Measurements from ENCODE around the gene GREB1. TPM values are rescaled to one million over a fixed set of nuclear protein-coding genes. Genes with fewer than 3 reads are reported as not detected.

Gene GREB1
- total and polyA plus RNA-seq, 2 of the 13 experiments (the other 11 are each of a cell fraction or from before 2014, with no cell fraction given): 31.3 to 61.2 TPM

DNA sequence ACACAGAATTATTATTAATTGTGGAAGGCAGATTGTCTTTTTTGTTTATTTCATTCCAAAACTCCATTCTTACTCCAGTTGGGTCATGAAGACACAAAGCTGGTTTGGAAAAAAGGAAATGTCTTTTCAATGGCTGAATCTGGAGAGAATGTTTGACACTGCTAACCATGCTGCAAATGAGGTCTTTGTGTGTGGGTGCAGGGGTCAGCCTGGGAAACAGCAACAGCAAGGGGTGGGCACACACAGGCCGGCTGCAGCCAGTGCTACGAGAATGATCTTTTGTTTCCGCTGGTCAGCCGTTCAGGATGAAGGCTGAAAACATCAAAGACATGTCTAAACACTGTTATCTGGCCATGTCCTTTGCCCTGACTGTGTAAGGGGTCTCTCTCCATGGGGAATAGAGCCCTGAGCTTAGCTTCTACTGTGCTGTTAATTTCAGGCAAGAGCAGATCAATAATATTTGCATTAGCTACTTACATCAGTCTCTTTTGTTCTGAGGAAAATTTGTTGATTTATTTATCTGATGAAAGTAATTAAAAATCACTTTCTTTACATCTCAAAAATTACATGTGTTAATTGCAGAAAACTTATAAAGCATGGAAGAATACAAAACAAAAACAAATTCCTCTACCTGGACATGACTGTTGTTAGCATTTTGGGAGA lies 34.6 kb upstream of the GREB1 start (continued):
- TF ChIP-seq CENPBD1 (CRISPR knock-in tag; IDR thresholded peaks at IDR 0.05; ENCODE audit: borderline replicate concordance, low read depth) (no peak), RBM39 (IDR thresholded peaks at IDR 0.05; ENCODE audit: low read depth, low read length, poor library complexity, severe bottlenecking) (no peak), AKAP8 (CRISPR knock-in tag; IDR thresholded peaks at IDR 0.05) (peak; percentile 90; the same call in 1 of the 2 replicates), KDM5A (IDR thresholded peaks at IDR 0.05; ENCODE audit: borderline replicate concordance, low read length) (no peak; the same call in 1 of the 2 replicates), TRIM24 (CRISPR knock-in tag; IDR thresholded peaks at IDR 0.05) (no peak), ZNF205 (CRISPR knock-in tag; IDR thresholded peaks at IDR 0.05) (peak; percentile 82), KAT2B (IDR thresholded peaks at IDR 0.05; ENCODE audit: borderline replicate concordance, low read depth, low read length) (peak; percentile 28; the same call in 1 of the 2 replicates), NFKBIZ (CRISPR knock-in tag; IDR thresholded peaks at IDR 0.05) (peak; percentile 99), ZNF589 (CRISPR knock-in tag; conservative IDR thresholded peaks at IDR 0.05) (no peak), SAFB2 (CRISPR knock-in tag; IDR thresholded peaks at IDR 0.05; ENCODE audit: borderline replicate concordance, low read depth) (no peak), RARG (CRISPR knock-in tag; IDR thresholded peaks at IDR 0.05; ENCODE audit: low read depth) (0 out of 2 replicates have a peak, but pooled peaks have one; percentile 72), SP1 (IDR thresholded peaks at IDR 0.05) (no peak), SP1 (CRISPR knock-in tag; IDR thresholded peaks at IDR 0.05) (peak; percentile 66; the same call in 1 of the 2 replicates), DMAP1 (CRISPR knock-in tag; IDR thresholded peaks at IDR 0.05) (peak; percentile 91), PAX8 (CRISPR knock-in tag; IDR thresholded peaks at IDR 0.05; ENCODE audit: borderline replicate concordance) (0 out of 2 replicates have a peak, but pooled peaks have one; percentile 45), ZNF460 (CRISPR knock-in tag; IDR thresholded peaks at IDR 0.05; ENCODE audit: borderline replicate concordance) (no peak; the same call in 1 of the 2 replicates), PHF8 (CRISPR knock-in tag; IDR thresholded peaks at IDR 0.05) (peak; percentile 43; the same call in 1 of the 2 replicates)
- TF ChIP-seq, protein P1, sequence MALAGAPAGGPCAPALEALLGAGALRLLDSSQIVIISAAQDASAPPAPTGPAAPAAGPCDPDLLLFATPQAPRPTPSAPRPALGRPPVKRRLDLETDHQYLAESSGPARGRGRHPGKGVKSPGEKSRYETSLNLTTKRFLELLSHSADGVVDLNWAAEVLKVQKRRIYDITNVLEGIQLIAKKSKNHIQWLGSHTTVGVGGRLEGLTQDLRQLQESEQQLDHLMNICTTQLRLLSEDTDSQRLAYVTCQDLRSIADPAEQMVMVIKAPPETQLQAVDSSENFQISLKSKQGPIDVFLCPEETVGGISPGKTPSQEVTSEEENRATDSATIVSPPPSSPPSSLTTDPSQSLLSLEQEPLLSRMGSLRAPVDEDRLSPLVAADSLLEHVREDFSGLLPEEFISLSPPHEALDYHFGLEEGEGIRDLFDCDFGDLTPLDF (CRISPR knock-in tag; IDR thresholded peaks at IDR 0.05): no peak
- TF ChIP-seq, protein P2, sequence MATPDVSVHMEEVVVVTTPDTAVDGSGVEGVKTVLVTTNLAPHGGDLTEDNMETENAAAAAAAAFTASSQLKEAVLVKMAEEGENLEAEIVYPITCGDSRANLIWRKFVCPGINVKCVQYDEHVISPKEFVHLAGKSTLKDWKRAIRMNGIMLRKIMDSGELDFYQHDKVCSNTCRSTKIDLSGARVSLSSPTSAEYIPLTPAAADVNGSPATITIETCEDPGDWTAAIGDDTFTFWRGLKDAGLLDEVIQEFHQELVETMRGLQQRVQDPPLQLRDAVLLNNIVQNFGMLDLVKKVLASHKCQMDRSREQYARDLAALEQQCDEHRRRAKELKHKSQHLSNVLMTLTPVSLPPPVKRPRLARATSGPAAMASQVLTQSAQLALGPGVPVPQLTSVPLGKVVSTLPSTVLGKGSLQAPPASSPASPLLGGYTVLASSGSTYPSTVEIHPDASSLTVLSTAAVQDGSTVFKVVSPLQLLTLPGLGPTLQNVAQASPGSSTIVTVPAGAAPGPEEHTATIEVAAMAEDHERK (CRISPR knock-in tag; IDR thresholded peaks at IDR 0.05; ENCODE audit: low read depth): no peak
- TF ChIP-seq, protein P3, sequence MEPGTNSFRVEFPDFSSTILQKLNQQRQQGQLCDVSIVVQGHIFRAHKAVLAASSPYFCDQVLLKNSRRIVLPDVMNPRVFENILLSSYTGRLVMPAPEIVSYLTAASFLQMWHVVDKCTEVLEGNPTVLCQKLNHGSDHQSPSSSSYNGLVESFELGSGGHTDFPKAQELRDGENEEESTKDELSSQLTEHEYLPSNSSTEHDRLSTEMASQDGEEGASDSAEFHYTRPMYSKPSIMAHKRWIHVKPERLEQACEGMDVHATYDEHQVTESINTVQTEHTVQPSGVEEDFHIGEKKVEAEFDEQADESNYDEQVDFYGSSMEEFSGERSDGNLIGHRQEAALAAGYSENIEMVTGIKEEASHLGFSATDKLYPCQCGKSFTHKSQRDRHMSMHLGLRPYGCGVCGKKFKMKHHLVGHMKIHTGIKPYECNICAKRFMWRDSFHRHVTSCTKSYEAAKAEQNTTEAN (CRISPR knock-in tag; conservative IDR thresholded peaks at IDR 0.05): peak; percentile 98
- TF ChIP-seq, protein P4, sequence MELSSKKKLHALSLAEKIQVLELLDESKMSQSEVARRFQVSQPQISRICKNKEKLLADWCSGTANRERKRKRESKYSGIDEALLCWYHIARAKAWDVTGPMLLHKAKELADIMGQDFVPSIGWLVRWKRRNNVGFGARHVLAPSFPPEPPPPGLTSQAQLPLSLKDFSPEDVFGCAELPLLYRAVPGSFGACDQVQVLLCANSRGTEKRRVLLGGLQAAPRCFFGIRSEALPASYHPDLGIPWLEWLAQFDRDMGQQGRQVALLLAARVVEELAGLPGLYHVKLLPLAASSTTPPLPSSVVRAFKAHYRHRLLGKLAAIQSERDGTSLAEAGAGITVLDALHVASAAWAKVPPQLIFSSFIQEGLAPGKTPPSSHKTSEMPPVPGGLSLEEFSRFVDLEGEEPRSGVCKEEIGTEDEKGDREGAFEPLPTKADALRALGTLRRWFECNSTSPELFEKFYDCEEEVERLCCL (CRISPR knock-in tag; IDR thresholded peaks at IDR 0.05; ENCODE audit: borderline replicate concordance): peak; percentile 68; the same call in 1 of the 2 replicates
- TF ChIP-seq, protein P5, sequence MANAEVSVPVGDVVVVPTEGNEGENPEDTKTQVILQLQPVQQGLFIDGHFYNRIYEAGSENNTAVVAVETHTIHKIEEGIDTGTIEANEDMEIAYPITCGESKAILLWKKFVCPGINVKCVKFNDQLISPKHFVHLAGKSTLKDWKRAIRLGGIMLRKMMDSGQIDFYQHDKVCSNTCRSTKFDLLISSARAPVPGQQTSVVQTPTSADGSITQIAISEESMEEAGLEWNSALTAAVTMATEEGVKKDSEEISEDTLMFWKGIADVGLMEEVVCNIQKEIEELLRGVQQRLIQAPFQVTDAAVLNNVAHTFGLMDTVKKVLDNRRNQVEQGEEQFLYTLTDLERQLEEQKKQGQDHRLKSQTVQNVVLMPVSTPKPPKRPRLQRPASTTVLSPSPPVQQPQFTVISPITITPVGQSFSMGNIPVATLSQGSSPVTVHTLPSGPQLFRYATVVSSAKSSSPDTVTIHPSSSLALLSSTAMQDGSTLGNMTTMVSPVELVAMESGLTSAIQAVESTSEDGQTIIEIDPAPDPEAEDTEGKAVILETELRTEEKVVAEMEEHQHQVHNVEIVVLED (CRISPR knock-in tag; IDR thresholded peaks at IDR 0.05; ENCODE audit: borderline replicate concordance): peak; percentile 72

Data from HepG2 (cell line).